ENCODE measurements around the gene PRKAR1B.

The PRKAR1B gene

DNA sequence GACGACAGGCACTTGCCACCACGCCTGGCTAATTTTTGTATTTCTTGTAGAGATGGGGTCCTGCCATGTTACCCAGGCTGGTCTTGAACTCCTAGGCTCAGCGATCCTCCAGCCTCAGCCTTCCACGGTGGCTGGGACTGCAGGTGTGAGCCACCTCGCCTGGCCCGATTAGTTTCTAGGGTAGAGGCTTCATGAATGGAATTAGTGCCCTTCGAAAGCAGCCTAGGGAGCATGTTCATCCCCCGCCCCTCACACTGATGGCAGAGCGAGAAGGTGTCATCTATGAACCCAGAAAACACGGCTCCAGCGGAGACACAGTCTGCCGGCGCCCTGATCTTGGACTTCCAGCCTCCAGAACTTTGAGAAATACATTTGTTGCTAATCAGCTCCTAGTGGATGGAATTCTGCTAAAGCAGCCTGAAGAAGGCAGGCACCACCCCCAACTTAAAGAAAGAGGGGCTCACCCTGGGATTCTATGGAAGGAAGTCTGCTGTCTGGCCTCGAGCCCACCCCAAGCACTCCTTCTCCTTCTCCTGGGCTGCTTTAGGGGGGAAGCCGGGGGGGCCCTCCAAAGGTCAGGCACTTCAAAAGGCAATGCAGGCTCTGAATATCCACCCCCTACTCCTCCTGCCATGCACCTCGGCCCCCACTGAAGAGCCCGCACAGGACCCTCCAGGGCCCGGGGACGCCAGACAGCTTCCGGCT is 217.5 kb downstream of the PRKAR1B start:
- TF ChIP-seq GATA2 (IDR thresholded peaks at IDR 0.05; ENCODE audit: low read depth, low read length): no peak
- TF ChIP-seq GATA3 (IDR thresholded peaks at IDR 0.05; ENCODE audit: low read depth, low read length): no peak

DNA sequence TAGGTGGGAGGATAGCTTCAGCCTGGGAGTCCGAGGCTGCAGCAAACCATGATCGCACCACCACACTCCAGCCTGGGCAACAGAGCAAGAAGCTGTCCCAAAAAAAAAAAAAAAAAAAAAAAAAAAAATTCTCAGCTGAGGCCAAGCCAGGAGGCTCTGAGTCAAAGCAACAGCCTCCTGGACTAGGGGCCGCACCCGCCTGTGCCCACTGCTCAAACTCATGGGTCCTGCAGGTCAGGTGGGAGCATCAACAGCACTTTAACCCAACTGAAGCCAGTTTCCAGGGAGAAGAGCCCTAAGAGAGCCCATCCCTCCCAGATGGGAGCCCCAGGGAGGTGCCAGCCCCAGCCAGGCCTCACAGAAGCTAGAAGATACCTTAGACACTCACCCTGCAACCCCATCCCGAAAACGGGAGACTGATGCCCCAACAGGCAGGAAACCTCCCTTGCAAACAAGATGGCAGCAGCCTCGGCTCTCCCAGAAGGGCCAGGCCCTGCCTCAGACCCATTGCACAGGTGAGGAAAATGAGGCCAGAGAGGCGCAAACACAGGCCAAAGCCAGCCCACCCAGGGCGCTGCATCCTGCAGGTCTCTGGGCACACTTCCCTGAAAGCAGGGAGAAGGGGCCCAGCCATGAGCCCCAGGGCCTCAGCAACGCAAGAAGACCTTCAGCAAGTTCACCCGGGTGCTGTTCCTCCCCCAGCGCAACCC is 218.5 kb downstream of the PRKAR1B start:
- TF ChIP-seq GATA2 (IDR thresholded peaks at IDR 0.05; ENCODE audit: low read depth, low read length): no peak
- no peak for TF ChIP-seq GATA3 (IDR thresholded peaks at IDR 0.05; ENCODE audit: low read depth, low read length)

DNA sequence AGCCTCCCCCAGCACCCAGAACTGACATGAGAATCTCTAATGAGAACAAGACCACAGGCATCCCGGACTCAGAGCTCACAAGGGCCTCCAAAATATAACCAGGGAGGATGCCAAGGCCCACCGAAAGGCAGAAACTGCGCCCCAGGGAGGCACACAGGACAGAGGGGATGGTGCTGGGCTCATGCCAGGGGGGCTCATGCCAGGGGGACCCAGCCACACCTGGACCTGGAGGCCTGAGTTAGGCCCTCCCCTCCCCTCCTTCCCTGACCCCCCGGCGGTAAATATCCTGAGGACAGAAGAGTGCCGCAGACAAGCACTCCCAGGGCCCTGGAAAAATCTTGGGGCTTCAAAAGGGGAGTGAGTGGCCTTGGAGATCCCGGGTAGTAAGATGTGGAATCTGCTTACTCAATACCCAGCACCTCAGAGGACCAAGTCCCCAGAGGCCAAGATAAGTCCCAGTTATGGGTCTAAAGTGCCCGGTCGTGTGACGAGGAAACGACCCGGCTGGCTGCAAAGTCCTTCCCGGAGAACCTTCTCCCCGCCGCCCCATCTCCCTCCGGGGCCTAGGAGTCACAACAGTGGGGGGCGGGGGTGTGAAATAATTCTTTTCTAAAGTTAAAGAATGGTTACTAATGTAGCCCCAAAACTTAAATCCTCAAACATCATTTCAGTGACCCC is 219.3 kb downstream of the PRKAR1B start:
- TF ChIP-seq GATA2 (IDR thresholded peaks at IDR 0.05; ENCODE audit: low read depth, low read length): no peak
- TF ChIP-seq GATA3 (IDR thresholded peaks at IDR 0.05; ENCODE audit: low read depth, low read length): no peak

DNA sequence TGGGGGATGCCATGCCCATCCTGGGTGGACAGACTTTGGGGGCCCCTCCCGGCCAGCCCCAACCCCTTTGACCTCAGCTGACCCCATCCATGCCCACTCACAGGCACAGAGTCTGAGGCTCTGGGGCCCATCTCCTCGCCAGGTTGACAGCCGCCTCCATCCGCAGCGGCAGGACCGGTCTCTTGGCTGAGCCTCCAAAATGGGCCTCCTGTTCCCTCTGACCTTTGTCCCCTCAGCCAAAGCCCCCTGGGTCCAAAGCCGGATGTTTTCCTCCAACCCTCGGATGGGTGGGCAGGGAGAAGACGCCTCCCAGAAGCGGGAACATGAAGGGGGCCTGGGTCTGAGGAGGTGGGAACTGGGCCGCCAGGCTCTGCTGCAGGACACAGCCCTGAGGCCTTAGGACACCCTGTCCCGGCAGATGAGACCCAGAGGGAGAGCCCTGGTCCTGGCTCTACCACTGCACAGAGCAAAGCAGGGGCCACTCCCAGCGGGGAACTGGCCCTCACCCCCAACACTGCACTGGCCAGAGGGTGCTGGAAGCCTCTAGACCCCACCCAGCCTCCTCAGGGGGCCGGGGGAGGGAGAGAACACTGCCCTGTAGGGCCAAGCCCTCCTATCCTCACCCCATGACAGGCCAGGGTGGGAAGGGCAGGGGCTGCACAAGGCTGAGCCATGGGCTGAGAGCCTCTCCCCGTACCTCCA is 220.0 kb downstream of the PRKAR1B start:
- TF ChIP-seq GATA2 (IDR thresholded peaks at IDR 0.05; ENCODE audit: low read depth, low read length): no peak
- TF ChIP-seq GATA3 (IDR thresholded peaks at IDR 0.05; ENCODE audit: low read depth, low read length): no peak

DNA sequence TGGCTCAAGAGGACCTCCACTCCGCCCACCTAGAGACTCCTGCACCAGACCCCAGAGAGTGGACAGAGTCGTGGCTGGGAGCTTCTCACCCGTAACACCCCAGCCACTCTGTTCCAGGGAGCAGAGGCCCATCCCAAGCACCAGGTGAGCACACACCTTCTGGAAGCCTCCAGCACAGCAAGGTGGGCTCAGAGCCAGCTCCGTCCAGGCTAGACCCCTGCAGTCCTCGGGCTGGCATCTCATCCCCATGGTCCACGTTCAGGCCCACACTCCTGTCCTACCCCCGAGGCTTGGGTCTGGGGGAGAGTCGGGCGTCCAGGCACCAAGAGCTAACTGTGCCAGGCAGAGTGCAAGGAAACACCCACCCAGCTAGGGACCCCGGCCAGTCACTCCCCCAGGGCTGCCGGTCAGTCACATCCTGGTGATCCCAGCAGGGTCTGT is 220.7 kb downstream of the PRKAR1B start:
- TF ChIP-seq GATA3 (IDR thresholded peaks at IDR 0.05; ENCODE audit: low read depth, low read length): no peak
- no peak for TF ChIP-seq GATA2 (IDR thresholded peaks at IDR 0.05; ENCODE audit: low read depth, low read length)

DNA sequence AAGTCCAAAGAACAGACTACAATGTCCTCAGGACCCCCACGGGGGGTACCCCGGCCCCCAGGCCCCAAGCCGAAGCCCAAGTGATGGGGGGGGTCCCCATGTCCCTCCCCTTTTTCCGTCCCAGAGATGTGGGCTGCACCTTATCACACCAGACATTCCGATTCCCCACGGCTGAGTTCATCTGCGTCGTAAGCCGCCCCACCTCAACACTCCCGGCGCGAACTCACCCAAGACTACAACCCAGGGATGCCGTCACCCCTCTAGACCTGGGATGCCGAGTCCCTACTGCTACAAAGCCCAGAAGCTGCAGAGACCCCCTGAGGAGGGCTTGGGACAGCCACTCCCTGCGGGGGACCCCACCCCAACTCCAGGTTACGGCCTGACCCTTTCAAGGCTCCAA is 221.9 kb downstream of the PRKAR1B start:
- TF ChIP-seq GATA3 (IDR thresholded peaks at IDR 0.05; ENCODE audit: low read depth, low read length) (no peak), GATA2 (IDR thresholded peaks at IDR 0.05; ENCODE audit: low read depth, low read length) (no peak)

DNA sequence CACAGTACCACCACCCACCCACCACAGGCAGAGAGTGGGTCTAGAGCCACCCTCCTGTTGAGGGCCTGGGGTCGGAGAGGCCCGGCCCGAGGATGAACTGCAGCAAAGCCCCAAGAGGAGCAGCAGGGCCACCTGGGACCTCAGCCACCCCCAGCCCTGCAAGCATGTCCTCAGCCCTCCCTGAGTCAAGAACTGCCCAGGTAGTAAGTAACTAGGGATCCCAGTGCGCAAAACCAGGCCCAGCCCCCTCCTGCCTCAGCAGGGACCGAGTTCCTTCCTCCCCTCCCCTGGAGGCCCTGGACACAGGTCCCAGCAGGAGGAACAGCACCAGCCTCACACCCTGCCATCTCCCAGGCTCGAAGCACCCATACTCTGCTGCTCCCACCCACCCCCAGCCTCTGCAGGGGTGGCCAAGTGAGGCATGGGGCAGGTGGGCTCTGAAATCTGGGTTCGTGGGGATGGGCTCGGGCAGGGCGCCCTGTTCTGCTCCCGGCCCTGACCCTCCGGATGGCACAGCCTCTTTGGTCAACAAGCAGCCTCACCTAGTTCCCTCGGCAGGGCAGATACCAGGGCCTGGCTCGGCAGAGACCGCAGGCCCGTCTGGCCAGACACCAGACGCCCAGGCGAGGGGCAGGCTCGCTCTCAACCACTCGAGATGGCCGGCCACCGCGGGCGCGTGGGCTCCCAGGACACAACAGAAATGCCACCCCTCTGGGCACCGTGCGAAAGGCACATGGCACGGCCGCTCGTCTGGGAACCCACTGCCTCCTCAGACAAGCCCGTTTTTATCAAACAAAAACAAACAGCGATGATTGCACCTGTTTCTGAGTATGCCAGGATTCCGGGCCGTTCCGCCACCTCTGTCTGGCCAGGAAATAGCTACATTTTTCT is 222.6 kb downstream of the PRKAR1B start:
- TF ChIP-seq GATA2 (IDR thresholded peaks at IDR 0.05; ENCODE audit: low read depth, low read length) (no peak), GATA3 (IDR thresholded peaks at IDR 0.05; ENCODE audit: low read depth, low read length) (no peak)

DNA sequence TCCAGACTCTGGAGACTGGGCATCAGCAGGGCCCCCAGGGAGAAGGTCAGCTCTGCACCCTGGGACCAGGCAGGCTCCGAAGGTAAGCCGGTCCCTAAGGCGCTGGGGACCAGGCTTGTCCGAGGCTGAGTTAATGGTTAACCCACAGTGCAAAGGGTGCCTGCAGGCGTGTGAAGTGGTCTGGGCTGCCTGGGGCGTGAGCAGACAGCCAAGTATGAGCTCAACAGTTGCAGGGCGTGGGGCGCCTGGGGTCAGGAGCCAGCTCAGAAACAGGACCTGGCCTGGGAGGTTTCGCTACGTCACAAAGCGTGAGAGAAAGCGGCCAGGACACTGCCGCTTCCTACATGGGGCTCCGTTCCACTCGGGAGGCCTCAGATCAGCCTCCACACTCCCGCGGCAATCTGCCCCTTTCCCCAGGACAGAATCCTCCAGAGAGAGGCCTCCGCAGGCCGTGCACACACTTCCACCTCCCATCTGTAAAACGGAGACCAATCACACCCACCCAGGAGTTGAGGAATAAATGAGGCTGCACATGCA is 223.4 kb downstream of the PRKAR1B start:
- TF ChIP-seq GATA2 (IDR thresholded peaks at IDR 0.05; ENCODE audit: low read depth, low read length) (no peak), GATA3 (IDR thresholded peaks at IDR 0.05; ENCODE audit: low read depth, low read length) (no peak)

DNA sequence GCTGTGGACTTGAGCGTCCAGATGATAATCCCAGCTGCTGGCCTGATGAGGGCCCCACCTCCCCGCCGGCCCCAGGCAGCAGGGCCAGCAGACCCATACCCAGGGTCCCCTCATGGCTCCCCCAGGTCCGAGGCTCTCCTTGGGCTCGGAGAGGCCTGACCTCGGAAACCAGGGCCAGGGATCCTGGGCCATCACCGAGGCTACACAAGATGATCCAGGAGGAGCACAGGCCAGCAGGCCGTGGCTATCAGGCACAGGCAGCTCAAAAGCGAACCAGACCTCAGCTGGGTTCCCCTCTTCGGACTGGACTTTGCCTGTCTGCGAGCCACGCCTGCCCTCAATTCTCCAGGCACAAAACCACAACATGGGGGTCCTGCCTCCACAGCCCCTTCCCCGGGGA is 224.8 kb downstream of the PRKAR1B start:
- TF ChIP-seq GATA3 (IDR thresholded peaks at IDR 0.05; ENCODE audit: low read depth, low read length) (no peak), GATA2 (IDR thresholded peaks at IDR 0.05; ENCODE audit: low read depth, low read length) (no peak)

DNA sequence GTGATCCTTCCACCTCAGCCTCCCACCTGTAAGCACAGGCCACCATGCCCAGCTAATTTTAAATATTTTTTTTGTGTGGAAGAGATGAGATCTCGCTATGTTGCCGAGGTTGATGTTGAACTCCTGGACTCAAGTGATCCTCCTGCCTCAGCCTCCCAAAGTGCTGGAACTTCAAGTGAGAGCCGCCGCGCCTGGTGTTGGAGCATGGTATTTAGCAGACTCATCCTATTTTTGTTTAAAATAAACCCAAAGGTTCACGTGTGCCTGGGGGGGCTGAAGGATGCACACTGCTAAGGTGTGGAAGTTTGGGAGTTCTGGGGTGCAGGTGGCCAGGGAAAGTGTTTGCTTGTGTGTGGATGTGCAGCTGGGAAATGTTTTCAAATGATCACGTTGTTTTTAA is 225.6 kb downstream of the PRKAR1B start:
- no peak for TF ChIP-seq GATA2 (IDR thresholded peaks at IDR 0.05; ENCODE audit: low read depth, low read length)
- TF ChIP-seq GATA3 (IDR thresholded peaks at IDR 0.05; ENCODE audit: low read depth, low read length): no peak

DNA sequence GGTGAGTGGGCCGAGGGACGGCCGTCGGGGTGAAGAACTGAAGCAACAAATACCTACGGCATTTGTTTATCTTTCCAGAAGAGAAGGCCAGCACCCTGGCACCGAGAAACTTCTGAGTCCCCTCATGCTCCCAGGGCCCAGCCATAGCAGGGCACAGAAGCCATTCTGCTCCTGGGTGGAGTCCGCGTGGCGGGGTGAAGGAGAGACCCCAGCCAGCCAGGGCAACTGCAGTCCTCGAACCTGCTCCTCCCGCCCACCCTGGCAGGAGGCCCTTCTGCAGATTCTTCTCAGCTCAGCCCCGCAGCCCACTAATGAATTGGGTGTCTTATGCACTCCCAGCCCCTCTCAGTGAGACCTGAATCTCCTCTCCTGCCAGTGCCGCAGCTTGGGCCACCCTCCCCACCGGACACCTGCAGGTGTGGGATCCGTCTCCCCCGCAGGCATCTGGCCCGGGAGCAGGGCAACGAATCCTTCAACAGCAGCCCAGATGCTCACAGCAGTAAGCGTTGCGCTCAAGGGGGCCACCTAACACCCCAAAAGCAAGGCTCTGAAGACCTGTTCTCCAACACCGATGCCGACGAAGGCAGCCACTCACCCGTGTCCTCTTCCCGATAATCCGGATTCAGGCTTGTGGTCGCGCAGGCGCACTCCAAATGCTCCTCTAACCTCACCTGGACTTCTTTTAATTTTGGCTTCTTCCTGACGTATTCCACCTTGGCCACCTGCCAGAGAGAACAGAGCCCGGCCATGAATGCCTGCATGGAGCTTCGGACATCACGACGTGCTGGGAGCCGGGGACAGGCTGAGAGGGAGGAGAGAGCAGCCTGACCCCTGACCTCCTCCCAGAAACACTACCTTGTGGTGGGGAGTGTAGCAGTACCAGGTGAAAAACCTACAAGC is 226.3 kb downstream of the PRKAR1B start:
- TF ChIP-seq GATA2 (IDR thresholded peaks at IDR 0.05; ENCODE audit: low read depth, low read length): no peak
- TF ChIP-seq GATA3 (IDR thresholded peaks at IDR 0.05; ENCODE audit: low read depth, low read length): no peak

DNA sequence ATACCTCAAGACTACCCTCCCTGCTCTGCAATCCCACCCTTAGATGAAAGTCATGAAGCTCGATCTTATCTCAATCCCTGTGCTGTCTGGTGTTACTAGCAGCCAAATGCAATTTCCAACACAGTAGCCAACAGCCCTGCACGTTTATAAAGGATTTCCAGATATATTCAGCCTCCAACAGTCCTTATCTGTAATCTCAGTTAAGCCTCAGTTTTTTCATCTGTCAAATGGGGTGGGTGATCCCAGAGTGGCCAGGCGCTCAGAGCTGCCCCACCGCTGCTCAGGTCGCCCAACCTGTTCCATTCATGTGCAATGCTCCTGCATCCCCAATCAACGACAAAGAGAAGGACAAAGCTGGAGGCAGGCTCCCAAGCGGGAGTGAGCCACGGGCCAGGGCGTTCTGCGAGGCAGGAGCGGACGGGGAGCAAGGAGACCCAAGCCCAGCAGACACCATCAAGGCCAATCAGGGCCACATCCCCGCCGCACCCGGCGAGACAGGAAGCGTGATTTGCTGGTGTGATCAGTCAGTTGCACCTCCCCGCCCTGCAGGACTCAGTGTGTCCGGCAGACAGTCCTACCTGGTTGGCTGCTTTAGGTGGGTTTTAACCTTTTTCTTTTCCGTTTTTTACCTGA is 227.1 kb downstream of the PRKAR1B start:
- TF ChIP-seq GATA2 (IDR thresholded peaks at IDR 0.05; ENCODE audit: low read depth, low read length) (no peak), GATA3 (IDR thresholded peaks at IDR 0.05; ENCODE audit: low read depth, low read length) (no peak)

All from SH-SY5Y (cell line).